ENCODE results near the gene CTNNA3.

CTNNA3 gene

GRCh38 chr10:67269828-67270227, 426.2 kb downstream of the CTNNA3 start:
- H3K4me1 ChIP-seq (ENCODE audit: control insufficient read depth, low read length): no peaks in the 10 kb centered on the region
- no peak overlapping the region for H3K27ac ChIP-seq (ENCODE audit: low read depth, low read length)
- H3K9me3 ChIP-seq (ENCODE audit: control insufficient read depth, insufficient read depth, low read length): no peaks in the 10 kb centered on the region
- no peaks in the 10 kb centered on the region for H3K27me3 ChIP-seq (ENCODE audit: control insufficient read depth, low read length)
- H4K20me1 ChIP-seq (ENCODE audit: control insufficient read depth, insufficient read depth, low read depth, low read length): no peaks in the 10 kb centered on the region
- no peak overlapping the region for H3K4me3 ChIP-seq (ENCODE audit: low read length)
- no peaks in the 10 kb centered on the region for H3K9me2 ChIP-seq (replicated peaks; ENCODE audit: control insufficient read depth, low read length)
- H3K4me2 ChIP-seq (ENCODE audit: low read length): no peak overlapping the region
- no peaks in the 10 kb centered on the region for H3K79me2 ChIP-seq (ENCODE audit: control insufficient read depth, low read length)
- TF ChIP-seq CTCF (IDR thresholded peaks at IDR 0.05; ENCODE audit: low read depth, low read length, poor library complexity, severe bottlenecking) (no peak), EZH2phosphoT487 (IDR thresholded peaks at IDR 0.05; ENCODE audit: borderline replicate concordance, low read length) (no peak)
- H3K36me3 ChIP-seq (ENCODE audit: control insufficient read depth, low read length): no peaks in the 10 kb centered on the region
- no peaks in the 10 kb centered on the region for H3F3A ChIP-seq (ENCODE audit: control insufficient read depth, insufficient read depth)

GRCh38 chr10:67268146-67268545, 427.8 kb downstream of the CTNNA3 start:
- Histone ChIP-seq H3K36me3 (ENCODE audit: control insufficient read depth, low read length) (no peaks in the 10 kb centered on the region), H3K4me3 (ENCODE audit: low read length) (no peak overlapping the region), H3F3A (ENCODE audit: control insufficient read depth, insufficient read depth) (no peaks in the 10 kb centered on the region), H3K9me3 (ENCODE audit: control insufficient read depth, insufficient read depth, low read length) (no peaks in the 10 kb centered on the region), H3K4me2 (ENCODE audit: low read length) (no peak overlapping the region), H3K79me2 (ENCODE audit: control insufficient read depth, low read length) (no peaks in the 10 kb centered on the region), H3K9me2 (replicated peaks; ENCODE audit: control insufficient read depth, low read length) (no peaks in the 10 kb centered on the region), H4K20me1 (ENCODE audit: control insufficient read depth, insufficient read depth, low read depth, low read length) (no peaks in the 10 kb centered on the region), H3K27me3 (ENCODE audit: control insufficient read depth, low read length) (no peaks in the 10 kb centered on the region), H3K4me1 (ENCODE audit: control insufficient read depth, low read length) (no peaks in the 10 kb centered on the region), H3K27ac (ENCODE audit: low read depth, low read length) (no peak overlapping the region)
- TF ChIP-seq EZH2phosphoT487 (IDR thresholded peaks at IDR 0.05; ENCODE audit: borderline replicate concordance, low read length) (no peak), CTCF (IDR thresholded peaks at IDR 0.05; ENCODE audit: low read depth, low read length, poor library complexity, severe bottlenecking) (no peak)

DNA sequence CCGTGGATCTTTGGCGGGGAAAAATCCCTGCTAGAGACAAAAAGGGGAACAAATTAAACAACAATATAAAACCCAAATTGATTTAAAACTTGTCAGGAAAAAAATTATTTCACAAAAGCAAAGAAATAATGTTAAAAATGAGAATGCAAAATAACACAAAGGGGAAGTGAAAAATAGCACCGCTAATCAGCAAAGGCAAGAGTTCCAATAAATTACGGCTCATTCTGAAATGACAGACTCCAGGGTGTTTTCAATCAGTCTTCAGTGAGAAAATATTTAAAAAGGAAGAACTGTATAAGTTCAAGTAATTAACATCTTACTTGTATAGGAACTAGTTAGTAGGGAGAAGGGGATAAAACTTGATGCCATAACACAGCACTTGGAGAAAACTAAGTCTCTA, 433.3 kb downstream of the CTNNA3 start:
- Histone ChIP-seq H3K4me1 (ENCODE audit: control insufficient read depth, low read length) (no peaks in the 10 kb centered on the region), H4K20me1 (ENCODE audit: control insufficient read depth, insufficient read depth, low read depth, low read length) (no peaks in the 10 kb centered on the region), H3K9me3 (ENCODE audit: control insufficient read depth, insufficient read depth, low read length) (no peaks in the 10 kb centered on the region), H3K36me3 (ENCODE audit: control insufficient read depth, low read length) (no peaks in the 10 kb centered on the region), H3K27ac (ENCODE audit: low read depth, low read length) (no peak overlapping the region), H3K79me2 (ENCODE audit: control insufficient read depth, low read length) (no peaks in the 10 kb centered on the region), H3K9me2 (replicated peaks; ENCODE audit: control insufficient read depth, low read length) (no peaks in the 10 kb centered on the region), H3K4me2 (ENCODE audit: low read length) (no peak overlapping the region), H3K27me3 (ENCODE audit: control insufficient read depth, low read length) (no peaks in the 10 kb centered on the region), H3K4me3 (ENCODE audit: low read length) (no peak overlapping the region), H3F3A (ENCODE audit: control insufficient read depth, insufficient read depth) (no peaks in the 10 kb centered on the region)
- TF ChIP-seq EZH2phosphoT487 (IDR thresholded peaks at IDR 0.05; ENCODE audit: borderline replicate concordance, low read length) (no peak), CTCF (IDR thresholded peaks at IDR 0.05; ENCODE audit: low read depth, low read length, poor library complexity, severe bottlenecking) (no peak)

Data from DOHH2 (cell line).